Transverse colon (tissue), 4 donors: Measurements from ENCODE around the gene C2orf81.

Experiments
- POLR2A ChIP-seq: fragments of 450-650 bp; IDR thresholded peaks from one replicate; pipeline ENCODE4 v1.6.1; 2016; ENCODE audit warnings: antibody characterized with exemption, mild to moderate bottlenecking, moderate library complexity
- POLR2AphosphoS5 ChIP-seq, 3 donors: sonication (generic); formaldehyde crosslinking; IDR thresholded peaks; one replicate each; pipeline ENCODE4 v1.6.1; 2016; ENCODE audit warnings: antibody characterized with exemption in 3 of 3
- TF ChIP-seq, protein P1 (sequence below), 5 experiments: fragments of 200-600 bp in 3 of 5; fragments of 450-650 bp in 2 of 5; sonication (generic) in 3 of 5; IDR thresholded peaks; 1 replicate in 2 of 5; 2 replicates in 3 of 5; pipeline ENCODE4 v1.5.1; 2016 to 2017; ENCODE audit warnings: antibody characterized with exemption in 5 of 5, inconsistent platforms in 3 of 5, mild to moderate bottlenecking in 2 of 5, moderate library complexity in 1 of 5

DNA sequence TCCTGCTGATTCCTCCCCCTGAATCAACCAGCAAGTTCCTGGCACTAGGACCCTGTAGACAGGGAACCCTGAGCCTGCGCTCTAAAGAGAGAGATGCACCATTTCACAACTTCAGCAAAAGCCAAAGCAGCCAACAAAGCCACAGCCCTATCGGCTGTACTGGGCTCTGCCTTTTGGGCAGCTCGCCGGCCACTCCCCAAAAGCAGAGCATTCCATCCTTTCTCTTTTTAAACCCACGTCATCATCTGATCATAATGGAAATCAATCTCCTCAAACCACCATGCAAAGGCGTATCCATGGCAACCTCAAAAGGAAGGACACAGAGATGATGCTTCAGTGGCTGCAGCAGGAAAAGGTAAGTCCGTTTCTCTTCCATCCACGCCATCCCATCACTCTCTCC lies 36.0 kb downstream of the C2orf81 start:
- TF ChIP-seq, protein P1, sequence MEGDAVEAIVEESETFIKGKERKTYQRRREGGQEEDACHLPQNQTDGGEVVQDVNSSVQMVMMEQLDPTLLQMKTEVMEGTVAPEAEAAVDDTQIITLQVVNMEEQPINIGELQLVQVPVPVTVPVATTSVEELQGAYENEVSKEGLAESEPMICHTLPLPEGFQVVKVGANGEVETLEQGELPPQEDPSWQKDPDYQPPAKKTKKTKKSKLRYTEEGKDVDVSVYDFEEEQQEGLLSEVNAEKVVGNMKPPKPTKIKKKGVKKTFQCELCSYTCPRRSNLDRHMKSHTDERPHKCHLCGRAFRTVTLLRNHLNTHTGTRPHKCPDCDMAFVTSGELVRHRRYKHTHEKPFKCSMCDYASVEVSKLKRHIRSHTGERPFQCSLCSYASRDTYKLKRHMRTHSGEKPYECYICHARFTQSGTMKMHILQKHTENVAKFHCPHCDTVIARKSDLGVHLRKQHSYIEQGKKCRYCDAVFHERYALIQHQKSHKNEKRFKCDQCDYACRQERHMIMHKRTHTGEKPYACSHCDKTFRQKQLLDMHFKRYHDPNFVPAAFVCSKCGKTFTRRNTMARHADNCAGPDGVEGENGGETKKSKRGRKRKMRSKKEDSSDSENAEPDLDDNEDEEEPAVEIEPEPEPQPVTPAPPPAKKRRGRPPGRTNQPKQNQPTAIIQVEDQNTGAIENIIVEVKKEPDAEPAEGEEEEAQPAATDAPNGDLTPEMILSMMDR (IDR thresholded peaks at IDR 0.05) = no peak
- TF ChIP-seq POLR2AphosphoS5 (IDR thresholded peaks at IDR 0.05) (no peak), POLR2A (no peak)
